Tongue (tissue), 2 donors: ENCODE data around the gene SNRNP70. TPM values are rescaled to one million over a fixed set of nuclear protein-coding genes. Genes with fewer than 3 reads are reported as not detected.

ENCODE experiments used
- DNase-seq: peaks from one replicate; pipeline ENCODE4 v3.0.0-alpha.2; 2015
- total RNA-seq: library from RNA; depleted of rRNA; stranded (reverse); fragments of >200 nt; gene quantifications from one replicate; pipeline ENCODE4 v1.2.3, GENCODE V29; 2014

The SNRNP70 gene
- total RNA-seq, 1 donor from 2014 or later: 150 TPM

- peak; percentile 49 for DNase-seq
These were observed 20.3 kb upstream of the SNRNP70 start, which contains the start of gene NTF4 for GRCh38 chr19:49064768-49065611. Gene NTF4 (minus strand): TSS chr19:49064818. CDS start chr19:49061997, 2,821 bp downstream.

- peak; percentile 29 for DNase-seq
These were observed 19.2 kb upstream of the SNRNP70 start for GRCh38 chr19:49065905-49066512.

GRCh38 chr19:49067554-49067953, 17.7 kb upstream of the SNRNP70 start:
- DNase-seq: no peak

- no peak for DNase-seq
These were observed 16.2 kb upstream of the SNRNP70 start for GRCh38 chr19:49069026-49069425.

GRCh38 chr19:49070416-49070815, 14.8 kb upstream of the SNRNP70 start:
- no peak for DNase-seq

- peak; percentile 34 for DNase-seq
These were observed 13.2 kb upstream of the SNRNP70 start for GRCh38 chr19:49071860-49072547.

GRCh38 chr19:49073514-49074378, 11.5 kb upstream of the SNRNP70 start:
- peak; percentile 73 for DNase-seq

- peak; percentile 55 for DNase-seq
These were observed 10.4 kb upstream of the SNRNP70 start for GRCh38 chr19:49074869-49075268.

GRCh38 chr19:49080392-49080791, 4.9 kb upstream of the SNRNP70 start:
- DNase-seq: no peak

GRCh38 chr19:49081273-49081672, 4.0 kb upstream of the SNRNP70 start:
- DNase-seq: no peak

GRCh38 chr19:49084206-49085019, 838 bp upstream of the SNRNP70 start:
- DNase-seq: no peak

GRCh38 chr19:49085868-49086232, 599 bp downstream of the SNRNP70 start:
- DNase-seq: no peak

GRCh38 chr19:49086296-49086695, 1.0 kb downstream of the SNRNP70 start:
- DNase-seq: no peak

GRCh38 chr19:49091391-49092038, 6.3 kb downstream of the SNRNP70 start:
- DNase-seq: no peak

GRCh38 chr19:49092686-49093085, 7.4 kb downstream of the SNRNP70 start:
- no peak for DNase-seq

GRCh38 chr19:49094505-49095482, 9.5 kb downstream of the SNRNP70 start:
- DNase-seq: peak; percentile 76

GRCh38 chr19:49097453-49098288, 12.4 kb downstream of the SNRNP70 start:
- peak; percentile 90 for DNase-seq

- DNase-seq: no peak
These were observed 13.5 kb downstream of the SNRNP70 start for GRCh38 chr19:49098795-49099194.
